H9 (cell line): ENCODE measurements around the gene SMARCC2. TPM values are rescaled to one million over a fixed set of nuclear protein-coding genes. Genes with fewer than 3 reads are reported as not detected.
"Not testable (repeated sequence)": the region's sequence is repeated elsewhere in the genome, so short reads cannot be mapped to it uniquely, and the experiment has no call there.

Experiments
- DNase-seq: peaks from one replicate; pipeline ENCODE4 v3.0.0-alpha.2; 2017
- H2AFZ ChIP-seq: one replicate; pipeline ENCODE4 v1.6.1; 2013; ENCODE audit warnings: mild to moderate bottlenecking, low read length, control low read depth, moderate library complexity
- H2AK5ac ChIP-seq: 2 replicates; pipeline ENCODE4 v1.6.1; 2013; ENCODE audit warnings: low read length, control low read depth, mixed read lengths; ENCODE audit not compliant: insufficient read length
- H2BK120ac ChIP-seq: one replicate; pipeline ENCODE4 v1.6.1; 2013; ENCODE audit warnings: low read depth, mild to moderate bottlenecking, low read length, control low read depth, inconsistent platforms; ENCODE audit not compliant: poor library complexity, severe bottlenecking
- H2BK12ac ChIP-seq: 2 replicates; pipeline ENCODE4 v1.6.1; 2013; ENCODE audit warnings: low read length, control low read depth, mixed read lengths, low read depth; ENCODE audit not compliant: insufficient read length
- H2BK15ac ChIP-seq: 2 replicates; pipeline ENCODE4 v1.6.1; 2013; ENCODE audit warnings: low read depth, low read length, control low read depth
- H2BK20ac ChIP-seq: one replicate; pipeline ENCODE4 v1.6.1; 2013; ENCODE audit warnings: low read depth, mild to moderate bottlenecking, low read length, control low read depth, inconsistent platforms; ENCODE audit not compliant: poor library complexity, severe bottlenecking
- H2BK5ac ChIP-seq: 2 replicates; pipeline ENCODE4 v1.6.1; 2013; ENCODE audit warnings: low read length, control low read depth, mixed read lengths; ENCODE audit not compliant: insufficient read length
- H3K14ac ChIP-seq: 2 replicates; pipeline ENCODE4 v1.6.1; 2013; ENCODE audit warnings: low read length, control low read depth; ENCODE audit not compliant: insufficient read depth
- H3K18ac ChIP-seq: 2 replicates; pipeline ENCODE4 v1.6.1; 2013; ENCODE audit warnings: low read depth, mild to moderate bottlenecking, mixed read lengths, low read length, control low read depth; ENCODE audit not compliant: insufficient read length
- H3K23ac ChIP-seq: 2 replicates; pipeline ENCODE4 v1.6.1; 2013; ENCODE audit warnings: low read length, control low read depth, mixed read lengths, low read depth; ENCODE audit not compliant: insufficient read length
- H3K23me2 ChIP-seq: 2 replicates; pipeline ENCODE4 v1.6.1; 2013; ENCODE audit warnings: low read depth, mild to moderate bottlenecking, mixed read lengths, low read length, control low read depth; ENCODE audit not compliant: insufficient read length, poor library complexity, severe bottlenecking
- H3K27ac ChIP-seq: 2 replicates; pipeline ENCODE4 v1.5.1; 2013; ENCODE audit warnings: low read length, control low read depth, mixed read lengths, low read depth; ENCODE audit not compliant: insufficient read length
- H3K27me3 ChIP-seq: 2 replicates; pipeline ENCODE4 v1.6.1; 2013; ENCODE audit warnings: low read length, control low read depth, inconsistent platforms; ENCODE audit not compliant: insufficient read depth
- H3K4ac ChIP-seq: 2 replicates; pipeline ENCODE4 v1.6.1; 2013; ENCODE audit warnings: low read depth, mild to moderate bottlenecking, control low read depth, inconsistent platforms, low read length, moderate library complexity
- H3K4me1 ChIP-seq: 2 replicates; pipeline ENCODE4 v1.6.1; 2013; ENCODE audit warnings: low read length, control low read depth, inconsistent platforms; ENCODE audit not compliant: insufficient read depth
- H3K4me2 ChIP-seq: 2 replicates; pipeline ENCODE4 v1.6.1; 2013; ENCODE audit warnings: low read length, control low read depth, mixed read lengths; ENCODE audit not compliant: insufficient read length, insufficient read depth
- H3K56ac ChIP-seq: 2 replicates; pipeline ENCODE4 v1.6.1; 2013; ENCODE audit warnings: low read depth, mild to moderate bottlenecking, mixed read lengths, low read length, control low read depth; ENCODE audit not compliant: insufficient read length
- H3K79me1 ChIP-seq: 2 replicates; pipeline ENCODE4 v1.6.1; 2013; ENCODE audit warnings: low read depth, mild to moderate bottlenecking, moderate library complexity, low read length, control low read depth, inconsistent platforms; ENCODE audit not compliant: insufficient read depth, poor library complexity, severe bottlenecking
- H3K79me2 ChIP-seq: 2 replicates; pipeline ENCODE4 v1.6.1; 2013; ENCODE audit warnings: low read length, control low read depth, inconsistent platforms; ENCODE audit not compliant: insufficient read depth
- H3K9ac ChIP-seq: 2 replicates; pipeline ENCODE4 v1.6.1; 2013; ENCODE audit warnings: low read length, control low read depth, mixed read lengths; ENCODE audit not compliant: insufficient read length; ENCODE audit errors: extremely low read depth
- H3K9me3 ChIP-seq: one replicate; pipeline ENCODE4 v1.6.1; 2013; ENCODE audit warnings: low read depth, low read length, inconsistent platforms; ENCODE audit not compliant: control insufficient read depth
- H3T11ph ChIP-seq: one replicate; pipeline ENCODE4 v1.6.1; 2013; ENCODE audit warnings: mild to moderate bottlenecking, low read length, control low read depth, inconsistent platforms
- H4K20me1 ChIP-seq: one replicate; pipeline ENCODE4 v1.6.1; 2013; ENCODE audit not compliant: control insufficient read depth, insufficient read length, insufficient read depth
- H4K5ac ChIP-seq: 2 replicates; pipeline ENCODE4 v1.6.1; 2013; ENCODE audit warnings: low read depth, mild to moderate bottlenecking, mixed read lengths, low read length, control low read depth; ENCODE audit not compliant: insufficient read length
- H4K8ac ChIP-seq: replicated peaks from 2 replicates; pipeline ENCODE4 v1.6.1; 2013; ENCODE audit warnings: low read length, control low read depth, mixed read lengths, low read depth; ENCODE audit not compliant: insufficient read length
- H4K91ac ChIP-seq: 2 replicates; pipeline ENCODE4 v1.6.1; 2013; ENCODE audit warnings: low read depth, mild to moderate bottlenecking, moderate library complexity, mixed read lengths, low read length, control low read depth; ENCODE audit not compliant: insufficient read length
- H3K27ac Mint-ChIP-seq, 3 experiments: 2 replicates in 2 of 3; 3 replicates in 1 of 3; pipeline ENCODE4 v1.8.0; 2020 to 2021; ENCODE audit warnings: mixed read lengths in 3 of 3, mild to moderate bottlenecking in 1 of 3, moderate library complexity in 1 of 3
- H3K27me3 Mint-ChIP-seq: 2 replicates; pipeline ENCODE4 v1.8.0; 2021; ENCODE audit warnings: low read depth, mild to moderate bottlenecking, moderate library complexity, mixed read lengths
- H3K36me3 Mint-ChIP-seq, 3 experiments: 2 replicates in 2 of 3; 3 replicates in 1 of 3; pipeline ENCODE4 v1.8.0; 2020 to 2021; ENCODE audit warnings: low read depth in 3 of 3, mixed read lengths in 3 of 3; ENCODE audit not compliant: insufficient read depth in 1 of 3
- H3K4me1 Mint-ChIP-seq, 2 experiments: 2 replicates each; pipeline ENCODE4 v1.8.0; 2020; ENCODE audit warnings: mixed read lengths in 2 of 2
- H3K4me3 Mint-ChIP-seq, 2 experiments: 2 replicates in 1 of 2; 3 replicates in 1 of 2; pipeline ENCODE4 v1.8.0; 2020 to 2021; ENCODE audit warnings: mild to moderate bottlenecking in 2 of 2, mixed read lengths in 2 of 2, moderate library complexity in 1 of 2
- H3K9me3 Mint-ChIP-seq, 2 experiments: 2 replicates in 1 of 2; 3 replicates in 1 of 2; pipeline ENCODE4 v1.8.0; 2020; ENCODE audit warnings: mild to moderate bottlenecking in 2 of 2, mixed read lengths in 2 of 2, moderate library complexity in 1 of 2
- WGBS: extraction: QIAGEN DNeasy Blood & Tissue Kit; methylation state at CpG from one replicate; pipeline ENCODE4 v1.1.7; 2013; ENCODE audit warnings: missing lambda C conversion rate, low lambda C conversion rate, mixed read lengths; ENCODE audit not compliant: insufficient read length; ENCODE audit errors: extremely low coverage; 5-methylcytosine and 5-hydroxymethylcytosine counted together
- total RNA-seq: library from RNA; stranded (reverse); gene quantifications from 2 replicates; pipeline ENCODE4 v1.2.1, GENCODE V29; 2021
- TF ChIP-seq, protein P1 (sequence below): fragments of 200-600 bp; sonication (generic); conservative IDR thresholded peaks from 3 replicates; pipeline ENCODE4 v1.8.0; 2021; ENCODE audit warnings: antibody characterized with exemption, mild to moderate bottlenecking

SMARCC2 gene
- total RNA-seq, 1 experiment from 2014 or later = 86.9 TPM

DNA sequence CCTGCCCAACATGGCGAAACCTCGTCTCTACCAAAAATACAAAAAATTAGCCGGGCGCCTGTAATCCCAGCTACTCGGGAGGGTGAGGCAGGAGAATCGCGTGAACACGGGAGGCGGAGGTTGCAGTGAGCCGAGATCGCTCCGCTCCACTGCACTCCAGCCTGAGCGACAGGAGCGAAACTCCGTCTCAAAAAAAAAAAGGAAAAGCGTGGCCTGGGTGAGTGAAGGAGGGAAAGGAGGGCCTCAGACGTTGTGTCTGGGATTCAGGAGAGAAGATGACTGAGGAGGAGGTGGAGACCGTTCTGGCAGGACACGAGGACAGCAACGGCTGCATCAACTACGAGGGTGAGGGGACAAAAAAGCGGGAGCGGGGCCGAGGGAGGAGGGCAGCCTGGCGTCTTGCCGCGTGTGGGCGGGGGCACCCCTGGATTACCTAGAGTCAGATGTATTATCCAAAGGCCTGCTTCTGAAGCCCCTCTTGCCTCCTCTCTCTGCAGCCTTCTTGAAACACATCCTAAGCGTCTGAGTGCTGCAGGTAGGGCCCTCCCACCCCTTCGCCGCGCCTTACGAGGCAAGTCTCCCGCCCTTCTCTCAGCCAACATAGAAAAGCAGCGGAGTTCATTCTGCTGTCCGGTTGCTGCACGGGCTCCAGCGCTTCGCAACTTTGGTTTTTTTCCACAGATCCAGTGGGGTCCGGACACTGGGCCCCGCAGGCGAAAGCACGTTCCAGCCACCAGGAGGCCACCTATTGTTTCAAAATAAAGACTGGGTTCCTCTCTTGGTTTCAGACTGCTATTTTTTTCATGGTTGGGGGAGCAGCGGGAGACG, 31.9 kb downstream of the SMARCC2 start:
- Histone ChIP-seq H3K23me2 (peaks cover 20% of the 10 kb centered on the region), H3K56ac (no peak overlapping the region), H3K4ac (peak overlapping the region; percentile 2; the same call in 1 of the 2 replicates), H3K23ac (no peak overlapping the region), H3K79me1 (peaks cover 2% of the 10 kb centered on the region), H4K5ac (peak overlapping the region; percentile 68), H3K14ac (peak overlapping the region; percentile 88), H2AK5ac (no peak overlapping the region), H3K4me2 (peak overlapping the region; percentile 80), H2BK15ac (no peak overlapping the region), H3K9me3 (no peaks in the 10 kb centered on the region), H3K9ac (peak overlapping the region; percentile 45), H2BK120ac (peak overlapping the region; percentile 64), H2AFZ (no peak overlapping the region), H2BK12ac (no peak overlapping the region), H4K20me1 (no peaks in the 10 kb centered on the region), H3K27ac (peak overlapping the region; percentile 80), H3K27me3 (no peaks in the 10 kb centered on the region), H4K91ac (no peak overlapping the region), H3T11ph (no peak overlapping the region), H3K79me2 (peaks cover 3% of the 10 kb centered on the region; the same call in 1 of the 2 replicates), H2BK20ac (no peak overlapping the region), H2BK5ac (peak overlapping the region; percentile 75), H4K8ac (no peak overlapping the region), H3K4me1 (peaks cover 7% of the 10 kb centered on the region; the same call in 1 of the 2 replicates), H3K18ac (peak overlapping the region; percentile 92)
- Mint-ChIP-seq H3K9me3 (peaks cover 0 to 4% of the 10 kb centered on the region in 2 experiments; a peak in 3 of 5 replicates), H3K27me3 (peaks cover 6% of the 10 kb centered on the region; the same call in 1 of the 2 replicates), H3K4me3 (peak overlapping the region; percentile 93 to 96), H3K27ac (peak overlapping the region; percentile 96 to 99 (median 98)), H3K36me3 (peaks cover 51 to 61% (median 55%) of the 10 kb centered on the region in 3 experiments), H3K4me1 (peaks cover 52 to 66% of the 10 kb centered on the region in 2 experiments)
- TF ChIP-seq, protein P1, sequence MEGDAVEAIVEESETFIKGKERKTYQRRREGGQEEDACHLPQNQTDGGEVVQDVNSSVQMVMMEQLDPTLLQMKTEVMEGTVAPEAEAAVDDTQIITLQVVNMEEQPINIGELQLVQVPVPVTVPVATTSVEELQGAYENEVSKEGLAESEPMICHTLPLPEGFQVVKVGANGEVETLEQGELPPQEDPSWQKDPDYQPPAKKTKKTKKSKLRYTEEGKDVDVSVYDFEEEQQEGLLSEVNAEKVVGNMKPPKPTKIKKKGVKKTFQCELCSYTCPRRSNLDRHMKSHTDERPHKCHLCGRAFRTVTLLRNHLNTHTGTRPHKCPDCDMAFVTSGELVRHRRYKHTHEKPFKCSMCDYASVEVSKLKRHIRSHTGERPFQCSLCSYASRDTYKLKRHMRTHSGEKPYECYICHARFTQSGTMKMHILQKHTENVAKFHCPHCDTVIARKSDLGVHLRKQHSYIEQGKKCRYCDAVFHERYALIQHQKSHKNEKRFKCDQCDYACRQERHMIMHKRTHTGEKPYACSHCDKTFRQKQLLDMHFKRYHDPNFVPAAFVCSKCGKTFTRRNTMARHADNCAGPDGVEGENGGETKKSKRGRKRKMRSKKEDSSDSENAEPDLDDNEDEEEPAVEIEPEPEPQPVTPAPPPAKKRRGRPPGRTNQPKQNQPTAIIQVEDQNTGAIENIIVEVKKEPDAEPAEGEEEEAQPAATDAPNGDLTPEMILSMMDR = peak; percentile 71
- WGBS = no CpG with 5 or more reads among the region's 45 CpGs
- peak; percentile 89 for DNase-seq

- no CpG with 5 or more reads among the region's 21 CpGs for WGBS
- not testable (repeated sequence) for H4K20me1 ChIP-seq, H4K8ac ChIP-seq, H3K4me1 ChIP-seq, H3T11ph ChIP-seq, H2BK5ac ChIP-seq, H3K56ac ChIP-seq, H3K9ac ChIP-seq, H2AFZ ChIP-seq, H3K27me3 ChIP-seq, H3K18ac ChIP-seq, H2AK5ac ChIP-seq, H4K91ac ChIP-seq, H3K9me3 ChIP-seq, H2BK12ac ChIP-seq, H3K27me3 Mint-ChIP-seq, H2BK120ac ChIP-seq, H3K4ac ChIP-seq, H3K79me2 ChIP-seq, H3K4me2 ChIP-seq, H3K79me1 ChIP-seq, H3K23ac ChIP-seq, H2BK15ac ChIP-seq, H4K5ac ChIP-seq, H2BK20ac ChIP-seq, H3K14ac ChIP-seq, DNase-seq, H3K9me3 Mint-ChIP-seq, H3K27ac ChIP-seq
- peak overlapping the region; percentile 96 to 99 (median 98) for H3K27ac Mint-ChIP-seq
- peak overlapping the region; percentile 93 to 96 for H3K4me3 Mint-ChIP-seq
- H3K36me3 Mint-ChIP-seq = peaks cover 44 to 53% (median 48%) of the 10 kb centered on the region in 3 experiments
- peaks cover 46 to 59% of the 10 kb centered on the region in 2 experiments for H3K4me1 Mint-ChIP-seq
- H3K23me2 ChIP-seq = peaks cover 23% of the 10 kb centered on the region
Observed at GRCh38 chr12:56156464-56157200, 32.7 kb downstream of the SMARCC2 start.
